Right lobe of liver (tissue), 6 donors: ENCODE measurements around the gene PTGFRN. TPM values are rescaled to one million over a fixed set of nuclear protein-coding genes. Genes with fewer than 3 reads are reported as not detected.

Experiments
- ATAC-seq, 4 donors: fragments of 200-7000 bp; cut with Tn5 transposase; one replicate each; pipeline ENCODE4 v1.9.1; 2020; ENCODE audit warnings: mild to moderate bottlenecking in 4 of 4, moderate library complexity in 4 of 4
- DNase-seq, 3 donors: peaks; one replicate each; pipeline ENCODE4 v3.0.0-alpha.2; 2020
- H3K27ac ChIP-seq, 3 donors: fragments of 200-600 bp; one replicate each; pipeline ENCODE4 v1.8.0; 2022
- H3K27me3 ChIP-seq, 2 donors: fragments of 200-600 bp; one replicate each; pipeline ENCODE4 v1.8.0; 2022
- H3K36me3 ChIP-seq, 4 donors: fragments of 200-600 bp; sonication (generic) in 1 of 4; one replicate each; pipeline versions ENCODE4 v1.5.1 to v1.8.0; 2017 to 2022; ENCODE audit warnings: control low read depth in 1 of 4
- H3K4me1 ChIP-seq, 4 donors: fragments of 200-600 bp; sonication (generic) in 1 of 4; one replicate each; pipeline versions ENCODE4 v1.5.1 to v1.8.0; 2017 to 2022; ENCODE audit warnings: control low read depth in 1 of 4
- H3K4me3 ChIP-seq, 3 donors: fragments of 200-600 bp; one replicate each; pipeline ENCODE4 v1.8.0; 2022
- H3K9me3 ChIP-seq, 4 donors: fragments of 200-600 bp; sonication (generic) in 1 of 4; one replicate each; pipeline versions ENCODE4 v1.5.1 to v1.8.0; 2017 to 2022; ENCODE audit warnings: control low read depth in 1 of 4
- CTCF ChIP-seq, 4 donors: fragments of 200-600 bp in 3 of 4; fragments of 450-650 bp in 1 of 4; IDR thresholded peaks; one replicate each; pipeline versions ENCODE4 v1.5.1 to v1.8.0; 2016 to 2022; ENCODE audit warnings: antibody characterized with exemption in 4 of 4, mild to moderate bottlenecking in 2 of 4
- POLR2A ChIP-seq: fragments of 450-650 bp; IDR thresholded peaks from one replicate; pipeline ENCODE4 v1.6.1; 2017; ENCODE audit warnings: antibody characterized with exemption, mild to moderate bottlenecking
- WGBS: methylation state at CpG from one replicate; pipeline ENCODE4 v1.1.6; 2018; ENCODE audit warnings: low coverage, low lambda C conversion rate; ENCODE audit not compliant: insufficient coverage; ENCODE audit errors: missing lambda C conversion rate; 5-methylcytosine and 5-hydroxymethylcytosine counted together
- intact Hi-C, 2 donors: fragments of 100-400 bp; cut with DNase I; formaldehyde crosslinking; loops; one replicate each; pipeline versions ENCODE4 v1.11.2 to v1.14.1; 2022
- total RNA-seq, 6 experiments: library from RNA; depleted of rRNA in 2 of 6; stranded (reverse); fragments of >200 nt in 2 of 6; fragmentation: NEBNext Ultra II Directional in 3 of 6; extraction: Animal tissue kit (Norgen Biotek cat#: 25700) in 3 of 6; gene quantifications; one replicate each; pipeline versions ENCODE4 v1.1.0 to v1.2.4, GENCODE V29; 2016 to 2023
- donor health status: DM: no; HTN: yes; CAD: no.
- donor health status: DM: no; HTN: no; CAD: no.
- donor health status: DM: no; HTN: no; CAD: no.
- donor health status: DM: no; HTN: yes; CAD: no.
- donor health status: DM: no; HTN: yes; CAD: no.

Gene PTGFRN
- total RNA-seq, 6 experiments from 2014 or later, result 12.6 to 28.1 (median 17.5) TPM

DNA sequence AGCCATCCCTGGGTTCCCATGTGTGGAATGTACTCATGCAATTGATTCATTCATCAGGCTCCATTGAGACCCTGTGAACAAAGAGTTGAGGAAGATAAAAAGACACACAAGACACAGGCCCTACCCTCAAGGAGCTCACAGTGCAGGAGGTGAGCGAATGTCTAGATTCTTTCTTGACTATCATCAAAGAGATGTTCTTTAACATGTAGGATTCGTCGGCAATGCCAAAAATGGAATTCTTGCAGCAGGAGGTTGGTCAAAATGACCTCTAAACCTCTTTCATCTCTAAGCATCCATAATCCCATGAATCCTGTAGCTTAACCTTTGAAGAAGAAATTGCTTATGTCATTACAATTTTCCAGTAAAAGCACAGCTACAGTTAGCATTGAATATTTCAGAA lies 122.5 kb downstream of the PTGFRN start:
- intact Hi-C loops, result no loop called here
- no peak overlapping the region for H3K27ac ChIP-seq
- H3K9me3 ChIP-seq, result no peaks in the 10 kb centered on the region
- DNase-seq (no peak), ATAC-seq (no peak)
- H3K4me3 ChIP-seq, result no peak overlapping the region
- WGBS, result 91% methylated on average over 3 of the region's 3 CpGs
- TF ChIP-seq POLR2A (no peak), CTCF (IDR thresholded peaks at IDR 0.05) (no peak)
- H3K4me1 ChIP-seq, result no peaks in the 10 kb centered on the region
- H3K36me3 ChIP-seq, result no peaks in the 10 kb centered on the region
- no peaks in the 10 kb centered on the region for H3K27me3 ChIP-seq

DNA sequence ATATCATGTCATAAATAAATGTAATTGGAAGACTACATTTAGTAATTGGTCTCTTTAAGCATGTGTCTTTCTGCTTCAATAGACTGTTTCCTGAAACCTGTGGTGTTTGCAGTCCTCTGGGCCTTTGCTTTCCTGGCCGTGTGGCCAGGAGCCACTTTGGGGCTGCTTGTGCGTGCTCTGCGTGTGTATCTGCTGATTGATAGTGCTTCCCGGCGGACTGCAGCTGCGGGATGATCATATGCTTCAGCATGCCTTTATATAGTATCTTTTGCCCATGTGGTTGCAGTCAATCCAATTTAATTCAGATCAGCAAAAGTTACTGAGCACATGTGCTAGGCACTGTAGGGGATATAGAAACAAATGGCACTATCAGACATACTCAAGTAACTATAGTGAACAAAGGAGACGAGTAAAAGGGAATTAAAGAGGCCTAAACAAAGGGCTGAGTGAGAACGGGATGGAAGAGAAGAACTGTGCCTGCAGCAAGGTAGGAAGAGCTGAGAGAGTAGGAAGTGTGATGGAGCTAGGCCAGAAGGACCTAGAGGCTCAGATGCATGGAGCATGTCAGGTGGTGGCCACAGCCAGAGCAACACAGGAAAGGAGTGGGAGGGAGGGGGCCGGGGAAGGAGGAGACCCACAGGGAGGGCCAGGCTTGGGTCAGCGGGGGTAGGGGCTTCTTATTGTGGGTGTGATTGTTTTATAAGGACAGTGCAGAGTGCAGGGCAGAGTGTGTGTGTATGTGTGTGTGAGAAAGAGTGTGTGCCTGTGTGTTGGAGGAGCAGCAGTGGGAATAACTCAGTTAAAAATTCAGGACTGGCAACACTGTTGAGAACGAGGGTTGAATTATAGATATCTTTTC lies 123.2 kb downstream of the PTGFRN start:
- ATAC-seq (no peak), DNase-seq (no peak)
- 86% methylated on average over 7 of the region's 11 CpGs for WGBS
- H3K9me3 ChIP-seq, result no peaks in the 10 kb centered on the region
- no peaks in the 10 kb centered on the region for H3K27me3 ChIP-seq
- H3K36me3 ChIP-seq, result no peaks in the 10 kb centered on the region
- intact Hi-C loops, result no loop called here
- no peak for TF ChIP-seq POLR2A
- no peak for TF ChIP-seq CTCF (IDR thresholded peaks at IDR 0.05)
- no peak overlapping the region for H3K4me3 ChIP-seq
- no peaks in the 10 kb centered on the region for H3K4me1 ChIP-seq
- no peak overlapping the region for H3K27ac ChIP-seq

GRCh38 chr1:117033772-117034171 lies 124.1 kb downstream of the PTGFRN start:
- DNase-seq, result no peak
- H3K9me3 ChIP-seq, result no peaks in the 10 kb centered on the region
- ATAC-seq, result no peak
- no peaks in the 10 kb centered on the region for H3K4me1 ChIP-seq
- no peaks in the 10 kb centered on the region for H3K36me3 ChIP-seq
- no peaks in the 10 kb centered on the region for H3K27me3 ChIP-seq
- H3K4me3 ChIP-seq, result no peak overlapping the region
- TF ChIP-seq POLR2A (no peak), CTCF (IDR thresholded peaks at IDR 0.05) (no peak)
- WGBS, result 56% methylated on average over 7 of the region's 7 CpGs
- H3K27ac ChIP-seq, result no peak overlapping the region
- intact Hi-C loops, result no loop called here

GRCh38 chr1:117034791-117035290 lies 125.1 kb downstream of the PTGFRN start:
- no peaks in the 10 kb centered on the region for H3K36me3 ChIP-seq
- H3K4me3 ChIP-seq, result no peak overlapping the region
- no peaks in the 10 kb centered on the region for H3K4me1 ChIP-seq
- no peaks in the 10 kb centered on the region for H3K9me3 ChIP-seq
- WGBS, result 84% methylated on average over 5 of the region's 7 CpGs
- DNase-seq (no peak), ATAC-seq (no peak)
- TF ChIP-seq CTCF (IDR thresholded peaks at IDR 0.05) (no peak), POLR2A (no peak)
- intact Hi-C loops, result no loop called here
- no peak overlapping the region for H3K27ac ChIP-seq
- H3K27me3 ChIP-seq, result no peaks in the 10 kb centered on the region
